HG03097 (cell line): ENCODE data around the gene OGFOD3.
"Not testable (repeated sequence)": the region's sequence is repeated elsewhere in the genome, so short reads cannot be mapped to it uniquely, and the experiment has no call there.

Experiments used
- ATAC-seq: cut with Tn5 transposase; IDR thresholded peaks from one replicate; pipeline ENCODE4 v1.9.1; 2021; ENCODE audit not compliant: unreplicated experiment, low FRiP score

OGFOD3 gene

DNA sequence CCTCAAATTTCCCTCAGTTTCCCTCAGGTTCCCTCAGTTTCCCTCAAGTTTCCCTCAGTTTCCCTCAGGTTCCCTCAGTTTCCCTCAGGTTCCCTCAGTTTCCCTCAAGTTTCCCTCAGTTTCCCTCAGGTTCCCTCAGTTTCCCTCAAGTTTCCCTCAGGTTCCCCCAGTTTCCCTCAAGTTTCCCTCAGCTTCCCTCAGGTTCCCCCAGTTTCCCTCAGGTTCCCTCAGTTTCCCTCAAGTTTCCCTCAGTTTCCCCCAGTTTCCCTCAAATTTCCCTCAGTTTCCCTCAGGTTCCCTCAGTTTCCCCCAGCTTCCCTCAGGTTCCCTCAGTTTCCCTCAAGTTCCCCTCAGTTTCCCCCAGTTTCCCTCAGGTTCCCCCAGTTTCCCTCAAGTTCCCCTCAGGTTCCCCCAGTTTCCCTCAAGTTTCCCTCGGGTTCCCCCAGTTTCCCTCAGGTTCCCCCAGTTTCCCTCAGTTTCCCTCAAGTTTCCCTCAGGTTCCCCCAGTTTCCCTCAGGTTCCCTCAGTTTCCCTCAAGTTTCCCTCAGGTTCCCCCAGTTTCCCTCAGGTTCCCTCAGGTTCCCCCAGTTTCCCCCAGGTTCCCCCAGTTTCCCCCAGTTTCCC, 58.8 kb downstream of the OGFOD3 start:
- ATAC-seq: not testable (repeated sequence)

DNA sequence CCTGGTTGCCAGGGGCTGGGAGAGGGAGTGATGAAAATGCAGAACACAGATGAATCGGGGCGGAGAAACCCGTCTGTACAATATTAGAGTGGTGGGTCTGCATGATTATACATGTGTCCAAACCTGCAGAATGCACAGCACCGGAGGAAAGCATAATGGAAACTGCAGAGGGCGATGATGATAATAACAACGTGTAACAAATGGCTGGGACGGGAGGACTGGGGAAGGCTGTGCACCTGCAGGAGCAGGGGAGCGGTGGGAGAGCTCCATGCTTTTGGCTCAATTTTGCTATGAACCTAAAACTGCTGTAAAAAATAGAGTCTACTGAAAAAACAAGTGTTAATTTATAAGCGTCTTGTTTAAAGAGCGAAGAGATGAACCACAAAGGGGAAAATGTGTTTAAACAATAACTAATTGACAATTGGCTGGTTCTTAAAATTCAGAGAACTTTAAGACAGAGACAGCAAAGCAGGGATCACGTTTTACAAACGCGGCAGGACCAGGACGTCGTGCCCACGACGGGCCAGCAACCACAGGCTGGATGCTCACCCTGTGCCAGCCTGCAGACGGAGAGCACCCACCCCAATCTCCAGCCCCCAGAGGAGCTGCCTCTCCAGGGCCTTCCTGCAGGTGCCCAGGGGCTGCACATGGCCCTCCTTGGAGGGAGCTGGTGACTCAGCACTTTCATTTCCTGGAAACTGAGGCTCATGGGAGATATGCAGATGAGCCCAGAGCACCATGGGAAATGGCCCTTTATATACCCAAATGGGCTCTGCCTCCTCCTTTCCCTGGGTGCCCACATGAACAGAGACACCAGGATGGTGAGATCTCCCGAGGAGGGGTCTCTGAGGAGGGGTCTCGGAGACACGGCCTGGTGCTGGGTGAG, 59.7 kb downstream of the OGFOD3 start, which contains the start of gene TEX19:
TEX19 (plus strand) TSS at position 783 of the 886 bp plus-strand sequence. CDS start 2,904 bp downstream, outside the sequence.
- no peak for ATAC-seq

DNA sequence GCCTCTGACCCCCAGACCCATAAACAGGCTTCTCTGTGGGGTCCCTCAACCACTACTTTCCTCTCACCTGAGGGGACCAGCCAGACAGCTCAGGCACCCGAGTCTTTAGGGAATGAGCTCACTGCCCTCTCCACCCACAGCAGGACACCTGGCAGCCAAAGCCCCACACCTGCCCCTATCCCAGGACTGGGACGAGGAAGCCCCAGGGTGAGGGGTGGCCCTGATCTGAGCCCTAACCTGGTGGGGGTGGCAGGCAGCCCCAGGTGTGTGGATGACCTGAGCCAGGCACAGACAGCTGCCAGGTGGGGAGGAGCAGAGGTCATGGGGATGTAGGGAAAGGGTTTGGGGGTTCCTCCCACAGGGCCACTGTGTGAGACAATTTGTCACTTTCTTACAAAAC, 61.0 kb downstream of the OGFOD3 start:
- no peak for ATAC-seq

DNA sequence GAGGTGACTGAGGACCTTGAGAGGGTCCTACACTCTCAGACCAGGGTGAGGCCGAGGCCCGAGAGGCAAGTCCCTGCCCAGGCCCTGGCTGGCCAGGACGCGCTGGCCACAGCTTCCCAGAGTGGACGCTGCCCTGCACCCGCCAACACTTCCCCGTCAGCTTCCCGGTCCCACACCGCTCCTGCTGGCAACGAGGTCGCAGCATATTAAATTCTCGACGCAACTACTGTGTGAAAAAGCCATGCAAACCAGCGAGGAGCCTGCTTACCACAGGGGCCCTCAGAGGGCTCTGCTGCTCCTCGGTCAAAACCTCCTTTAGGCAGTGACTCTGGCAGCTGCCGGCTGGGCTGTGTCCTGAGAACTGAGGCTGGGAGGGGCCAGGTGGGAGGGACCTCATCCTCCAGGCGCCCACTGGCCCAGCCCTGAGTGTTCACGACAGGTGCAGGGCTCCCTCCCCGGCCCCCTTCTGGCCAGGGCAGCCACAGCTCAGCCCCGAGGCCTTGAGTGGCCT, 61.5 kb downstream of the OGFOD3 start:
- no peak for ATAC-seq

DNA sequence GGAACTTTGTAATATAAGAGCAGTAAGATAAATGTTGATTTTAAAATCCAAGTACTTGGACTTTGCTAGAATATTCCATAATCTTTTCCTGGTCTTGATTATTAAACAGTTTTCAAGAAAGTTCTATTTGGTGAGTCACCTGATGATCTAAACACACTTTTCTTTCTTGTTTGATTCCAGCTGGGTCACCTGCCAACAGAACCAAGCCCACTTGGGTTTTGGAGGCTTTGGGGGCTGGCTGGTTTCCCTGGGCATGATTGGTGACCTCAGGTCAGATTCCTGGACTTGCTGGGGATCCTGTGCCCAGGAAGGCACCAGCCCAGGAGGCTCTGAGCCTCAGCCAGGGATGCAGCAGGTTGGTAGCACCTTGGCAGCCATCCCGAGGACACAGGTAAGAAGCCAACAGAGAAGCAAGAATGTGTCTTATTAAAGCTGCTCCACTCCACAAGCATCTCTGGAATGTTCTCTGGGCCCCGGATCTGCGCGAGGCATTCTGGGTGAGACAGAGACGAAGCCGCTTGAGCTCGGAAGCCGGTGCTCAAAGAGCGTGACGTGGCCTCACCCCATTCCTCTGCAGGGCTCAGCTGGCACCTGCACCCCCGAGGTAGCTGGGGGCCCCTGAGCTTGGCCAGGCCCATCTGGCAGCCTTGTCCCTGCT, 62.5 kb downstream of the OGFOD3 start:
- ATAC-seq: no peak

DNA sequence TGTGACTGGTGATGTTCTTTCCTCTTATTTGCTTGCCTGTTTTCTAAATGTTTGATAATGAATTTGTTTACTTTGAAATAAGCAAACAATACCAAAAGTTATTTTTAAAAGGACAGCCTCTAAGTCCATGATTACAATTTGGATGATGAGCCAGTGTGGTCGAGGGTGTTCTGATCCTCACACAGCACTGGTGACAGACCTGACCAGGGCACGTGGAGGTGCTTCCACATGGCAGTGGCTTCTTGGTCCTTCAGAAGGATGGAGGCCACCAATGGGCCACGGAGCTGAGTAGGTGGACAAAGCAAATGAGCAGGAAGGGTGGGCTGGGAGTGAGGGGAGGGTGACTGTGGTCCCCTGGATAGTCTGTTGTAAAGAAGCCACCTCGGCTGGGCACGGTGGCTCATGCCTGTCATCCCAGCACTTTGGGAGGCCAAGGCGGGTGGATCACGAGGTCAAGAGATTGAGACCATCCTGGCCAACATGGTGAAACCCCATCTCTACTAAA, 63.5 kb downstream of the OGFOD3 start:
- ATAC-seq: no peak

DNA sequence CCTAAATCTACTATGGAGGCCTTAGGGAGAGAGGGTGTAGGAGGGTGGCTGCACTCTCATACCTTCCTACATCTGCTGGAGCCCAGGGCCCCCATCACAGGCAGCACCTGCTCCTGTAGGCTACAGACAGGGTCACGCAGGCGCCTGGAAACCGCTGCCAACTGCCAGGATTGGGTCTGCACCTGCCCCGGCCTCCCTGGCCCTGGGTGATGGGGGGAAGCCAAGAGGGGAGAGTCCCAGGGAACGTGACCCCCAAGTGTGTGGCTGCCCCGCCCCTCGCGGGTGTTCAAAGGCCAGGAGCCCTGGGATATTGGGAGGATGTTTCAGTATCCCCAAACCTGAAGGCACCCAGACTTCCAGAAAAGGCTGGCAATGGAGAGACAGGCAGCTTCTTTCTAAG, 64.9 kb downstream of the OGFOD3 start:
- no peak for ATAC-seq

DNA sequence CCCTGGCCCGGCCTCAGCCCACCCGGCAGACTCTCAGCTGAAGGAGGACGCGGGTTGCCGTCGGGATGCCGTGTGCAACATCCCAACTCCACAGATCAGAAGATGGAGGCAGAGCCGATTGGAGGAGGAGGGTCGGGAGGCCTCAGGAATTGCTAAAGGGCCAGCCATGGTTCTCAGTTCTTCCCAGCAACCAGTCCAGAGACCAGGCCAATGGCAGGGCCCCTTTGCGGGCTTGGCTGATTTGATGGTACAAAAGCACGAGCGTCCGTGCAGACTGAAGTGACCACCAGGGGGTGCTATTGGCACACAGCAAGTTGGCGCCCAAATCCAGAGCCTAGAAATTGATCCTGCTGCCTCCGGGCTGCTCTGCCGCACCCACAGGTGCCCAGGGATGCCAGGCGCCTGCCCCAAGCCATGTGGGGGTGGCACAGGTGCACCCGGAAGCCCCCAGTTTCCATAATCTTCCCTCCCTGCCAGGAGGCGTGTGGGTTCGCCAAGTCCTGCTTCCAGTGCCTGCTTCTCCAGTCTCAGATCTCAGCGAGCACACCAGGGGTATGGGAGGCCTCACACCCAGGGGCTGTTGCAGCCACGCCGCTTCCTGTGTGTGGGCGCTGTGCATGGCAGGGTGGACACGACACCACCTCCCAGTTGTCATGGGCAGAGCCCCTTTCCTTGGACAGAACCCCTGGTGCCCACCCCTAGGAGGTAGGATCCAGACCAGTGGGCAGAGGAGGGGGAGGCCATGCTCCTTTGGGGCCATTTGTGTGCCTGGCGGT, 66.5 kb downstream of the OGFOD3 start:
- peak; percentile 32 for ATAC-seq

DNA sequence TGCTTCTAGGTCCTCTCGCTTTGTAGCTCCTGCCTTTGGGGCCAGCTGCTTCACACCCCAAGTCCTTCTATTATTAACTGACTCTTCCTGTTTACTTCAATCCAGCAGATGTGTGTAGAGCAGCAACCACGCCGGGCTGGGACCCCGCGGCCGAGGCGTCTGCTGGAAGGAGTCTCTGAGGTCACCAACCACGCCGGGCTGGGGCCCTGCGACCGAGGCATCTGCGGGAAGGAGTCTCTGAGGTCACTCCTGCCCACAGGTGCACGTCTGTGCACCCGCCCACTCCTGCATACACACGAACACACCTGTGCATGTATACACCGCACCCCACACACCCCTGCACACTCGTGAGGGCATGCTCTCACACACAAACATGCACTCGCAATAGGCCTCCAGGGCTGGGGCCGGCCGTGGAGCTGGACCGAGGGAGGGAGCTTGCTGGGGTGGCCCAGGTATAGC, 67.1 kb downstream of the OGFOD3 start:
- ATAC-seq: peak; percentile 66

DNA sequence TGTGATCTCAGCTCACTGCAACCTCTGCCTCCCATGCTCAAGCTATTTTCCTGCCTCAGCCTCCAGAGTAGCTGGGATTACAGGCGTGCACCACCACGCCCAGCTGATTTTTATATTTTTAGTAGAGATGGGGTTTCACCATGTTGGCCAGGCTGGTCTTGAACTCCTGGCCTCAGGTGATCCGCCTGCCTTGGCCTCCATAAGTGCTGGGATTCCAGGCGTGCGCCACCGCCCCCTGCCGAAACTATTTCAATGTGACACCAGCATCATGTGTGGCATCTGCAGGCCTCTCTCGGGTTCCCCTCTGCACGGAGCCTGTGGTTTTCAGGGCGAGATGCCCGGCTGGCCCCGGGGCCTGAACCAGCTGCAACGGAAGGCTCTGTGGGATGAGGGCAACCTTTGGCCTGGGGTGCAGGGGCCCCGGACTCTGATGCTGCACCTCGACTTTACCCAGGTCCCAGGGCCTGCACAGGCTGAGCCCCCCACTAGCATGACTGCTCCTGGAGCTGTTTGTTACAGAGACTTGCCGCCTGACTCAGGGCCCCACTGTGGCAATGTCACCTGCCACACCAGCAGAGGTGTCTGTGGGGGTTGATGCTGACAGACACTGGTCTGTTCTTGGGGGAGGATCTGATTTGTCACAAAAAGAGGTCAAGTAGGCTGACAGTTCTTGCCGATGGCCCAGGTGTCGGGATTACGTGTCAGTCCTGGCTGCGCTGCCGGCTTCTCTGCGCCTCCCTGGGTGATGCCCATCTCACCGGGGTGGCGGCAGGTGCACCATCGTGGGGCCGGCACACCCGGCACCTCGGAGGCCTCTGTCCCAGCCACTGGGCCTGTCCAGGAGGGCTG, 68.0 kb downstream of the OGFOD3 start:
- peak; percentile 27 for ATAC-seq

DNA sequence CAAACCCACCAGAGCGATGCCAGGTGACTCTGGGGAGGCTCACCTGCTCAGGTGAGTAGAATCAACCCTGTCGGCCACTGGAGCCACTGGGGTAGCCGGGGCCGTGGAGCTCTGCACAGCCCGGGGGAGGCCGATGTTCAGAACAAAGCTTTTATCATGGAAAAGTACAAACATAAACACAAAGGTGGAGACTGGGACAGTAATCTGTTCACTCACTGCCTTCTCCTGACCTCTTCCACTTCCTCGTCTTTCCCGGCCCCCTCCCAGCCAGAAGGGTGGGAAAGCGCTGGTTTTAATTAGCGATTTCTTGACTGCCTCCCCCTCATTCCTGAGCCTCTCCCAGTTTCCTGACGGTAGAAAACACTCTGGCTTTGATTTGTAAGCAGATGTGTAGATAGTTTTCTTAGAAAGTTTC, 69.1 kb downstream of the OGFOD3 start:
- no peak for ATAC-seq

DNA sequence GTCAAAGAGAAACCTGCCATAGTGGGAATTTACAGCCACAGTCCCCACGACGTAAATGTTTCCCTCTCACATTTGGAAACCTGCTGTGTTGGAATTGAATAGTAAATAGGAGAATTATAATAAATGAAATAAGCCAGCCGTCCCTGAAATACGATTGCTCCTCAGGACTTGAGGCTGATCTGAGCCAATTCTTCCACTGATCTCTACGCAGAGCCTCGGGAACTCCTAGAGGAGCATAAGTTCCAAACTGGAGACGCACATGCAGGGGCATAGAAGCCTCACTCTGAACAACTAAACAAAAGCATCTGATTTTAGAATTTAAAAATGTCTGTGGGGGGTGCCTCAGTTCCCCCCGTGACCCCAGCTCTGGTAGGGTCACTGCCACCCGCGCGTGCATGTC, 69.5 kb downstream of the OGFOD3 start:
- ATAC-seq: no peak

DNA sequence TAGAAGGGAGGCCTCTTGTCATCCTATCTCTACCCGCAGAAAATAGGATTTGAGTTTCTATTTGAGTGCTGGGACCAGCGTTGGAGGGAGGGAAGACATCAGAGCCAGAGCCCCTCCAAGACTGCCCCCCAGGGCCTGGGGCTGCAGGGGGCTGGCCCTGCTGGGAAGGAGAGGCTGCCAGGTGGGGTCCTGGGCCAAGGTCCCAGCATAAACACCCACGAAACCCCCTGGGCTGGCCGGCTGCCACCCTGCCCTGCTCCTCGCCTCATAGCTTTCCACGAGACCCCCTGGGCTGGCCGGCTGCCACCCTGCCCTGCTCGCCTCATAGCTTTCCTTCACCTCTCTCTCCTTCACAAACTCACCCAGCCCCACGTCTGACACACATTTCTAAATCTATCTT, 70.0 kb downstream of the OGFOD3 start:
- ATAC-seq: no peak

DNA sequence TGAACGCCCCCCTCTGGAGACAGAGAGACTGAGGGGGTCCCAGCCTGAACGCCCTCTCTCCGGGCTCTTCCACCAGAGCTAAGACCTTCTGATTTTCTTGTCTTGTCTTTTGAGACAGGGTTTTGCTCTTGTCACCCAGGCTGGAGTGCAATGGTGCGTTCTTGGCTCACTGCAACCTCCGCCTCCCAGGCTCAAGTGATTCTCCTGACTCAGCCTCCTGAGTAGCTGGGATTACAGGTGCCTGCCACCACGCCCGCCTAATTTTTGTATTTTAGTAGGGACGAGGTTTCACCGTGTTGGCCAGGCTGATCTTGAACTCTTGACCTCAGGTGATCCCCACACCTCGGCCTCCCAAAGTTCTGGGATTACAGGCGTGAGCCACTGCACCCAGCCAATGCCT, 70.4 kb downstream of the OGFOD3 start:
- ATAC-seq: not testable (repeated sequence)

DNA sequence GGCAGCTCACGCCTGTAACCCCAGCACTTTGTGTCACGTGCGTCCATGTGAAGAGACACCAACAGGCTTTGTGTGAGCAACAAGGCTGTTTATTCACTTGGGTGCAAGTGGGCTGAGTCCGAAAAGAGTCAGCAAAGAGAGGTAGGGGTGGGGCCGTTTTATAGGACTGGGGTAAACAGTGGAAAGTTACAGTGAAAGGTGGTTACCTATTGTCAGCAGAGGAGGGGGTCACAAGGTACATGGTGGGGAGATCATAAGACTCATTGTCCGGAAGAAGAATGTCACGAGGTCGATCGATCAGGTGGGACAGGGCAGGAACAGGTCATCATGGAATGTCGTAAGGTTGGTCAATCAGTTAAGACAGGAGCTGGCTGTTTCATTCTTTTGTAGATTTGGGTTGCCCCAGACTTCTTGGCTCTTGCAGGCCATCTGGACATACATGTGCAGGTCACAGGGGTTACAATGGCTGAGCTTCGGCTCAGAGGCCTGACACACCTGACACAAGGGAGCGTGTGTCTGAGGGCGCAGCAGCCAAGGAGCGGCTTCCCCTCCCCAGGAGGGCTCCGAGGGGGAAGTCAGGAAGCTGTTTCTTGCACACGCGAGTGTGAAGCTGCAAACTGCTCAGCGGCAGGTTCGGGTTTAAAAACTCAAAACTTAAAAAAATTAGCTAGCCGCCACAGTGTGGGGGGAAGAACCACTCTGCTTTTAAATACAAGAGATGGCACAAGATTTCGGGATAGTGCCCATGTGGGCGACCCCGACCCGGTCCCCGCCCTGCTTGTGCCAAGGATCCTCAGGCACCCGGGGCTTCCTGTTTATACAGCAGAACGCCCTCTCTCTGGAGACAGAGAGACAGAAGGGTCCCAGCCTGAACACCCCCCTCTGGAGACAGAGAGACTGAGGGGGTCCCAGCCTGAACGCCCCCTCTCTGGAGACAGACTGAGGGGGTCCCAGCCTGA, 71.8 kb downstream of the OGFOD3 start:
- no peak for ATAC-seq

DNA sequence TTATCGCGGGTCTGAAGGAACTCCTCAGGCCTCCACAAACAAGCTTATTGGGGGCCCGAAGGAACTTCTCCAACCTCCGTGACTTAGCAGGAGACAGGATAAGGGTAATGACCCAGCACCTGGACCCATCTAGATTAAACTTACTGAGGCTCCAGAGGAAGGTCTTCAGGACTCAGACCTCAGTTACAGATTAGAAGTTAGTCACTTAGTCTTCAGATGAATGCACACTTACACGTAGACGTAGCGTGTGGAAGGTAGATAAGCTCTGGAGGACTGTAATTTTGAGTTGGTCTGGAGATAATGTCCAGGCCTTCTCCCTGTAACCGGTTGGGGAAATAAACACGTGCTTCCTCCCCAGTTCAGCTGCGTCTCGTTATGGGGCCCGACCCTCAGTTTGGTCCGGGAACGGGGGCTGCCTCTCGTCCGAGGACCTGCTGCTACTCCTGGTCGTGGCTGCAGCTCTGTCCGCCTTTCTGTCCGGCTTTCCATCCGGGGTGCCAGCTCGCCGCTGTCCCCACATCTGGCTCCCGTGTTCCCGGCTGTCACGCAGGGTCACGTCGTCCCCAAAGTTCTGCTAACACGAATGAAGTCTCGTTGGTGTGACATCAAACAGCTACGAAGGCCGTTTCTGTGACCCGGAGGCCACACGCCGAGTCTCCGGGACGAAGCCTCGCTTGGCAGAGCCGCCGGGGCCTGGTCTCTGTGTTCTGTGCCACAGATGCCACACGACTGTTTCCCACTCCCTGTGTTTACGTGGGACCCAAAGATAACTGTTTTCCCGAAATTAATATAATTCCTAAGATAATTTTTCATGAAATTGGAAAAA, 73.0 kb downstream of the OGFOD3 start:
- no peak for ATAC-seq

DNA sequence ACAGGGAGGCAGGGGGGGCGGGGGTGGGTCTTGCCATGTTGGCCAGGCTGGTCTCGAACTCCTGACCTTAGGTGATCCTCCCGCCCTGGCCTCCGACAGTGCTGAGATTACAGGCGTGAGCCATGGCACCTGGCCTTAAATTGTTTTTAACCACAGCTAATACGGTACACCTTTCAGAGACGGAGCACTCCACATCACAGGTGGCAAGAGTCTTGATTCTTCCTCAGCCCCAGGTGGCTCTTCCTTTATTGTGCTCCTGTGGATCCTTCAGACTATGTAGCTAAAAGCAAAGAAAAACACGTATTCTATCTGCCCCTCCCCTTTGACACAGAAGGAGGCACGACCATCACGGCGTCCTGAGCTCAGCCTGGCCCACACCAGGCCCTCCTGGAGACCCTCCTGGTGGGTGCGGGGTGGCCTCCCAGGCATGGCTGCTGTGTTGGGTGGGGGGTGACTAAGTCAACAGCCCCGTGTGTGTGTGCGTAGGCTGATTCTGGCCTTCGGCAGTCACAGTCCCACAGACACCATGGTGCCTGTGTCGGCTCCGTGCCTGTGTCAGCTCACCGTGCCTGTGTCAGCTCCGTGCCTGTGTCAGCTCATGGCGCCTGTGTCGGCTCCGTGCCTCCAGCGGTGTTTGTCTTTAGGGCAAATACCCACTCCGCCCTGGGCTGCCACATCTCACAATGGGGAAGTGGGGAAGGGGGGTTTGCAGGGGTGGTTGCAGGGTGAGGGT, 74.0 kb downstream of the OGFOD3 start:
- no peak for ATAC-seq
